Right renal pelvis (tissue), 4 donors: Measurements from ENCODE around the gene L3MBTL2. TPM values are rescaled to one million over a fixed set of nuclear protein-coding genes. Genes with fewer than 3 reads are reported as not detected.

Source experiments
- DNase-seq, 4 donors: peaks; one replicate each; pipeline ENCODE4 v3.0.0-alpha.2; 2013; ENCODE audit warnings: low read depth in 4 of 4, low spot score in 3 of 4, missing footprints in 1 of 4
- polyA plus RNA-seq, 4 donors: library from polyadenylated mRNA; unstranded; fragments of 120-200 nt; gene quantifications; one replicate each; pipeline ENCODE4 v1.2.1, GENCODE V29; 2013; ENCODE audit not compliant: insufficient read length in 4 of 4

Gene L3MBTL2
- polyA plus RNA-seq, 4 donors: 23.8 to 26.3 (median 26.0) TPM

DNA sequence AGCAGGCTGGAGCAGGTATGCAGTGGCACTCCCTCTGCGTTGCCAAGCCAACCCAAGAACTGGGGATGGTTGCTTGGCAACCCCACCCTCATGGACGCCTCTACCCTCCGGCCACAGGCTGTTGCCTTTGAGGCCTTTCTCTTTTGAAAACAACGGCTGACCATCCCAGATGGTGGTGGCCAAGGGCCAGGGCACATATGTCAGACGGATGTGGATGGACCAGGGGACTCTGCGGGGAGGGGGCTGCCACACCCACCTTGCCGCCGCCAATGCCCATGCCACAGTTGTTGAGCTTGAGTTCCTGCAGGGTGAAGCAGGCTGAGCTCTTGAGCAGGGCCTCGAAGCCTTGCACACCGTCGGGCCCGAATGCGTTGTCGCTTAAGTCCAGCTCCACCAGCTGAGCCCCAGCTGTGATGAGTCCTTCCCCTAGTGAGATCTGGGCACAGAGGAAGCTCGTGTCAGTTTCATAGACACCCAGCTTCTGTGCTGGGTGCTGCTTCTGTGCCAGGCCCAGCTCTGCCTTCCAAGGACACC is 59.4 kb downstream of the L3MBTL2 start:
- DNase-seq: no peak

DNA sequence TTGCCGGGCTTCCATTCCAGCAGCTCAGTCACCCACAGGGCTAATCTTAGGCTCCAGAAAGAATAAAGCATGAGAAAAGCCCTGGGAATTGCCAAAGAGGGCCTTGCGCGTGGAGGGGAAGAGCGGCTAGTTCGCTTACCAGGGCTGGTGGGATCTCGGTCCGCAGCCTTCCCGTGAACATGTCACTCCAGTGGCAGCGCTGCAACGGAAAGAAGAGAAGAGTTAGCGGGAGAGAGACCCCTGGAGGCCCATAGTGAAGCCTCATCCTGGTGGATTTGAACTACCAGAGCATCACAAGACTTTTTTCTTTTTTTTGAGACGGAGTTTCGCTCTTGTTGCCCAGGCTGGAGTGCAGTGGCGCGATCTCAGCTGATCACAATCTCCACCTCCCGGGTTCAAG is 62.8 kb downstream of the L3MBTL2 start:
- no peak for DNase-seq

DNA sequence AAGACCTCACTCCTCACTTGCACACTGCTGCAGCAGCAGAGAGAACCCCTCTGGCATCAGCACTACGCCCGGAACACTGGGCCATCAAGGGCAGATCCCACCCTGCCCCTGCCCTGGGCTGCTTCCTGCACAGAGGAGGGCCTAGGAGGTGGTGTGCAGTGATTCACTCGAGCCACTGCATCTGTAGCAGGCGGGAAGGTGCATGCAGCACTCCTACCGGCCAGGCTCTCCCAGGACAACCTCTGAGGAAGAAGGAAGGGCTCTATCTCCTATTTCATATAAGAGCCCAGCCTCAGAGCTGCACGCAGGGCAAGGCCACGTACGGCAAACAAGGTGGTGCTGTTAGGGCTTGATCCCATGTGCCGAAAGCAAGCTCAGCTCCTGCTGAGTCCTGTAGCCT is 66.7 kb downstream of the L3MBTL2 start:
- DNase-seq: no peak

GRCh38 chr22:41273128-41273527 is 68.0 kb downstream of the L3MBTL2 start:
- DNase-seq: no peak

DNA sequence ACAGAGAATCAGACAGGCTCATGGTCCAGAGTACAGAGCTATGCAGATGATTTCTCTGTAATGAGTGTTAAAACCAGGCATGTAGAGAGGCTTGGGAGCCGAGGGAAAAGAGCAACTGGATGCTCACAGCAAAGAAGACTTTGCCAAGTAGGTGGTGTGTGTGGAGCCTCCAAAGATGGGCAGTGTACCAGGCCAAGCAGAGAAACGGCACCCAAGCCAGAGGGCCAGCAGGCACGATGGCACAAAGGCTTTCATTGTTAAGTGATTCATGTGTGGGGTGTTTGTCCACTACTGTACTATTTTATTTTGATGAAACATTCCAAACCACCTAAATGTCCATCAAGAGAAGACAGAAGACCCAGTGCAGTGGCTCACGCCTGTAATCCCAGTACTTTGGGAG is 69.7 kb downstream of the L3MBTL2 start:
- DNase-seq: no peak

- no peak for DNase-seq
These were observed 75.0 kb downstream of the L3MBTL2 start for GRCh38 chr22:41280065-41280464.

GRCh38 chr22:41280854-41281253 is 75.7 kb downstream of the L3MBTL2 start:
- no peak for DNase-seq

Other genes with a start within 250 kb of the L3MBTL2 start
- gene EP300, start 112.7 kb upstream of the L3MBTL2 start, polyA plus RNA-seq: 10 to 100 TPM; 54.5 to 68.9 (median 60.5) TPM
- gene CHADL, start 35.6 kb downstream of the L3MBTL2 start, polyA plus RNA-seq: 1 to 10 TPM; 2.8 to 4.3 (median 3.3) TPM
- 10 to 100 TPM; 45.3 to 57.5 (median 50.0) TPM for gene RANGAP1, start 80.9 kb downstream of the L3MBTL2 start, polyA plus RNA-seq
- 10 to 100 TPM; 80.3 to 95.3 (median 85.7) TPM for gene ZC3H7B, start 96.2 kb downstream of the L3MBTL2 start, polyA plus RNA-seq
- 10 to 100 TPM; 17.4 to 18.5 (median 18.3) TPM for gene TEF, start 176.6 kb downstream of the L3MBTL2 start, polyA plus RNA-seq
- 10 to 100 TPM; 52.3 to 59.4 (median 55.7) TPM for gene TOB2, start 241.5 kb downstream of the L3MBTL2 start, polyA plus RNA-seq